ENCODE data around the gene FAR2. TPM values are rescaled to one million over a fixed set of nuclear protein-coding genes. Genes with fewer than 3 reads are reported as not detected.

The FAR2 gene
- total and polyA plus RNA-seq, 2 experiments from 2014 or later: 18.7 to 22.6 TPM

- TF ChIP-seq ZNF462 (CRISPR knock-in tag; IDR thresholded peaks at IDR 0.05) (no peak), STAT1 (IDR thresholded peaks at IDR 0.05; ENCODE audit: unreplicated experiment) (no peak), ZNF331 (CRISPR knock-in tag; IDR thresholded peaks at IDR 0.05; ENCODE audit: low read depth) (no peak), CREB1 (CRISPR knock-in tag; IDR thresholded peaks at IDR 0.05; ENCODE audit: low read depth) (no peak), REST (IDR thresholded peaks at IDR 0.05; ENCODE audit: unreplicated experiment) (no peak), POLR2AphosphoS5 (IDR thresholded peaks at IDR 0.05; ENCODE audit: low read depth) (no peak), NANOG (IDR thresholded peaks at IDR 0.05; ENCODE audit: borderline replicate concordance) (no peak), ZNF114 (CRISPR knock-in tag; IDR thresholded peaks at IDR 0.05) (no peak), EZH2 (IDR thresholded peaks at IDR 0.05; ENCODE audit: low read depth, unreplicated experiment) (no peak), EZH2phosphoT487 (IDR thresholded peaks at IDR 0.05; ENCODE audit: unreplicated experiment) (no peak), JUNB (IDR thresholded peaks at IDR 0.05; ENCODE audit: unreplicated experiment) (no peak)
- TF ChIP-seq, protein P1, sequence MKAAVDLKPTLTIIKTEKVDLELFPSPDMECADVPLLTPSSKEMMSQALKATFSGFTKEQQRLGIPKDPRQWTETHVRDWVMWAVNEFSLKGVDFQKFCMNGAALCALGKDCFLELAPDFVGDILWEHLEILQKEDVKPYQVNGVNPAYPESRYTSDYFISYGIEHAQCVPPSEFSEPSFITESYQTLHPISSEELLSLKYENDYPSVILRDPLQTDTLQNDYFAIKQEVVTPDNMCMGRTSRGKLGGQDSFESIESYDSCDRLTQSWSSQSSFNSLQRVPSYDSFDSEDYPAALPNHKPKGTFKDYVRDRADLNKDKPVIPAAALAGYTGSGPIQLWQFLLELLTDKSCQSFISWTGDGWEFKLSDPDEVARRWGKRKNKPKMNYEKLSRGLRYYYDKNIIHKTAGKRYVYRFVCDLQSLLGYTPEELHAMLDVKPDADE (IDR thresholded peaks at IDR 0.05): no peak
- TF ChIP-seq, protein P2, sequence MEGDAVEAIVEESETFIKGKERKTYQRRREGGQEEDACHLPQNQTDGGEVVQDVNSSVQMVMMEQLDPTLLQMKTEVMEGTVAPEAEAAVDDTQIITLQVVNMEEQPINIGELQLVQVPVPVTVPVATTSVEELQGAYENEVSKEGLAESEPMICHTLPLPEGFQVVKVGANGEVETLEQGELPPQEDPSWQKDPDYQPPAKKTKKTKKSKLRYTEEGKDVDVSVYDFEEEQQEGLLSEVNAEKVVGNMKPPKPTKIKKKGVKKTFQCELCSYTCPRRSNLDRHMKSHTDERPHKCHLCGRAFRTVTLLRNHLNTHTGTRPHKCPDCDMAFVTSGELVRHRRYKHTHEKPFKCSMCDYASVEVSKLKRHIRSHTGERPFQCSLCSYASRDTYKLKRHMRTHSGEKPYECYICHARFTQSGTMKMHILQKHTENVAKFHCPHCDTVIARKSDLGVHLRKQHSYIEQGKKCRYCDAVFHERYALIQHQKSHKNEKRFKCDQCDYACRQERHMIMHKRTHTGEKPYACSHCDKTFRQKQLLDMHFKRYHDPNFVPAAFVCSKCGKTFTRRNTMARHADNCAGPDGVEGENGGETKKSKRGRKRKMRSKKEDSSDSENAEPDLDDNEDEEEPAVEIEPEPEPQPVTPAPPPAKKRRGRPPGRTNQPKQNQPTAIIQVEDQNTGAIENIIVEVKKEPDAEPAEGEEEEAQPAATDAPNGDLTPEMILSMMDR (conservative IDR thresholded peaks at IDR 0.05; ENCODE audit: low read depth in 2 of 2): no peak
- Histone ChIP-seq H3K27me3 (ENCODE audit: insufficient read depth) (no peaks in the 10 kb centered on the region), H3K79me2 (replicated peaks; ENCODE audit: insufficient read depth) (no peaks in the 10 kb centered on the region), H3K4me3 (no peak overlapping the region), H3K27ac (ENCODE audit: low read depth) (no peak overlapping the region), H4K20me1 (replicated peaks; ENCODE audit: insufficient read depth) (no peaks in the 10 kb centered on the region; the same call in 1 of the 2 replicates), H3K36me3 (ENCODE audit: insufficient read depth) (no peaks in the 10 kb centered on the region), H2AFZ (no peak overlapping the region), H3K4me1 (ENCODE audit: insufficient read depth) (no peaks in the 10 kb centered on the region), H3K4me2 (no peak overlapping the region), H3K9me2 (ENCODE audit: insufficient read depth) (no peaks in the 10 kb centered on the region), H3F3A (replicated peaks; ENCODE audit: low read depth) (no peaks in the 10 kb centered on the region)
- no peaks in the 10 kb centered on the region for H3K27me3 Mint-ChIP-seq (ENCODE audit: insufficient read depth, low read depth, poor library complexity)
- H3K36me3 Mint-ChIP-seq (ENCODE audit: low read depth): no peaks in the 10 kb centered on the region
- ATAC-seq (no peak), DNase-seq (ENCODE audit: low spot score) (no peak)
- no peak overlapping the region for H3K27ac Mint-ChIP-seq
- H3K4me1 Mint-ChIP-seq: no peaks in the 10 kb centered on the region
- no peak overlapping the region for H3K4me3 Mint-ChIP-seq
- no peaks in the 10 kb centered on the region for H3K9me3 Mint-ChIP-seq
Measured at GRCh38 chr12:29212682-29213403, 63.8 kb downstream of the FAR2 start.

Data from GM23338 (cell line).